ENCODE results near the gene ST3GAL5. TPM values are rescaled to one million over a fixed set of nuclear protein-coding genes. Genes with fewer than 3 reads are reported as not detected.

Gene ST3GAL5
- total and polyA plus RNA-seq, 2 donors (not counting 1 experiment from before 2014, with no cell fraction given): 42.6 to 94.3 TPM

DNA sequence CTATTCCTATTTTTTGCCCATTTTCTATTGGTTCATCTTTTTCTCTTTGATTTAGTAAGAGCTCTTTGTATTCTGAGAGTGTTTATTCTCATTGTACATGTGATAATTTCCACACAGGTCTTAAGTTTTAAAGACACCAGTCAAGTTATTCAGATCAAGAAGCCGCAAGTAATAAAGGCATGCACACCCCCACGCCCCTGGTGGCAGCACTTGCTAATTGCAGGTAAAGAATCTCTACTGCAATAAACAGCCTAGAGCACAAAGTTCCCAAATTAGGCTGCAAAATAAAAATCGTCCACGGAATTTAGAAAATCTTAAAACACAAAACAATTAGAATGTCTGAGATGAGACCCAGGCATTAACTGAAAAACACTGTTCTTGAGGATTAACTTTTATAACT is 45.2 kb downstream of the ST3GAL5 start:
- TF ChIP-seq, protein P1, sequence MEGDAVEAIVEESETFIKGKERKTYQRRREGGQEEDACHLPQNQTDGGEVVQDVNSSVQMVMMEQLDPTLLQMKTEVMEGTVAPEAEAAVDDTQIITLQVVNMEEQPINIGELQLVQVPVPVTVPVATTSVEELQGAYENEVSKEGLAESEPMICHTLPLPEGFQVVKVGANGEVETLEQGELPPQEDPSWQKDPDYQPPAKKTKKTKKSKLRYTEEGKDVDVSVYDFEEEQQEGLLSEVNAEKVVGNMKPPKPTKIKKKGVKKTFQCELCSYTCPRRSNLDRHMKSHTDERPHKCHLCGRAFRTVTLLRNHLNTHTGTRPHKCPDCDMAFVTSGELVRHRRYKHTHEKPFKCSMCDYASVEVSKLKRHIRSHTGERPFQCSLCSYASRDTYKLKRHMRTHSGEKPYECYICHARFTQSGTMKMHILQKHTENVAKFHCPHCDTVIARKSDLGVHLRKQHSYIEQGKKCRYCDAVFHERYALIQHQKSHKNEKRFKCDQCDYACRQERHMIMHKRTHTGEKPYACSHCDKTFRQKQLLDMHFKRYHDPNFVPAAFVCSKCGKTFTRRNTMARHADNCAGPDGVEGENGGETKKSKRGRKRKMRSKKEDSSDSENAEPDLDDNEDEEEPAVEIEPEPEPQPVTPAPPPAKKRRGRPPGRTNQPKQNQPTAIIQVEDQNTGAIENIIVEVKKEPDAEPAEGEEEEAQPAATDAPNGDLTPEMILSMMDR (IDR thresholded peaks at IDR 0.05): peak; percentile 35
- TF ChIP-seq EZH2 (IDR thresholded peaks at IDR 0.05; ENCODE audit: borderline replicate concordance, insufficient read depth, low read depth, low read length, poor library complexity, severe bottlenecking): no peak
- CTCF ChIA-PET: no interaction called here
- DNase-seq (no peak), ATAC-seq (ENCODE audit: low read depth) (no peak)
- Mint-ChIP-seq H3K27ac (no peak overlapping the region), H3K4me1 (peaks cover 34% of the 10 kb centered on the region), H3K9me3 (ENCODE audit: insufficient read depth) (no peaks in the 10 kb centered on the region), H3K4me3 (no peak overlapping the region), H3K27me3 (no peaks in the 10 kb centered on the region)
- Histone ChIP-seq H3K36me3 (replicated peaks in 1 of 2; ENCODE audit: control extremely low read depth in 1 of 2, control insufficient read depth in 1 of 2, extremely low read depth in 1 of 2, insufficient read depth in 2 of 2, low read length in 1 of 2) (peaks cover 2 to 63% of the 10 kb centered on the region in 2 experiments), H3K4me3 (ENCODE audit: control extremely low read depth in 1 of 5, extremely low read depth in 1 of 5, insufficient read depth in 1 of 5, low read depth in 2 of 5, low read length in 4 of 5) (no peak overlapping the region), H3K27ac (ENCODE audit: low read length in 2 of 2) (no peak overlapping the region), H3K9me3 (ENCODE audit: control extremely low read depth in 1 of 3, control insufficient read depth in 2 of 3, insufficient read depth in 1 of 3, low read length in 2 of 3) (peaks cover 0 to 3% (median 3%) of the 10 kb centered on the region in 3 donors), H3K79me2 (ENCODE audit: control insufficient read depth, insufficient read depth, low read length) (peaks cover 38% of the 10 kb centered on the region), H3K27me3 (replicated peaks in 1 of 4; ENCODE audit: control extremely low read depth in 1 of 4, control insufficient read depth in 3 of 4, insufficient read depth in 4 of 4, low read length in 3 of 4) (no peaks in the 10 kb centered on the region), H3K4me1 (ENCODE audit: control insufficient read depth in 2 of 2, insufficient read depth in 2 of 2, low read length in 2 of 2) (peaks cover 3 to 17% of the 10 kb centered on the region in 2 donors), H3K4me2 (replicated peaks; ENCODE audit: low read depth, low read length, poor library complexity, severe bottlenecking) (no peak overlapping the region), H2AFZ (ENCODE audit: insufficient read depth, low read depth, low read length, poor library complexity, severe bottlenecking) (no peak overlapping the region), H4K20me1 (ENCODE audit: control insufficient read depth, insufficient read depth, low read length, poor library complexity, severe bottlenecking) (no peaks in the 10 kb centered on the region), H3K9ac (ENCODE audit: low read length) (no peak overlapping the region)
- intact Hi-C loops (cut with micrococcal nuclease): no loop called here
- POLR2A ChIA-PET: no interaction called here
- WGBS (ENCODE audit: insufficient coverage): no CpG with 5 or more reads among the region's 4 CpGs

DNA sequence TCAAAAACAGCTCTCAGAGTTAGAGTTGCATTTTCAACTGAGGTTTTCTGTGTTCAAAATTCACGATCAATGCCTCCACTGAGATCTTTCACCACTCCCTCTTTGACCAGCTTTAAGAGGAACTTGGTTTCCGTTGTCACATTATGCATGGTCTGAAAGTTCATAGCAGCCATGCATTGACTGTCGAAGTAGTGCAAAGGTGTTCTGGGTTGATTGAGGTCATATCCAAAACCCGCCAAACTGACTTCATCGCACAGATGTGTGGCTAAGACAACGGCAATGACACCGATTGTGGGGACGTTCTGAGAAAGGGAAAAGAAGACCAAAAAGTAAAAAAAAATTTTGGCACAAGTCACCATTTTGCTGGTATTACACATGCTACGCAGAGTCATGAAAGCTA is 48.7 kb downstream of the ST3GAL5 start:
- POLR2A ChIA-PET: no interaction called here
- intact Hi-C loops (cut with micrococcal nuclease): no loop called here
- DNase-seq (peak; percentile 36), ATAC-seq (ENCODE audit: low read depth) (peak; percentile 21)
- TF ChIP-seq EZH2 (IDR thresholded peaks at IDR 0.05; ENCODE audit: borderline replicate concordance, insufficient read depth, low read depth, low read length, poor library complexity, severe bottlenecking): no peak
- TF ChIP-seq, protein P1 (IDR thresholded peaks at IDR 0.05): no peak
- no peaks in the 10 kb centered on the region for H4K20me1 ChIP-seq (ENCODE audit: control insufficient read depth, insufficient read depth, low read length, poor library complexity, severe bottlenecking)
- H3K27me3 Mint-ChIP-seq: no peaks in the 10 kb centered on the region
- CTCF ChIA-PET: interaction anchor here (0.9 to 3.1 kb wide), 5 partner anchors 11 to 239 kb away, joined by 3 to 17 read pairs (median 3); no protein-coding TSS in a partner anchor
- H3K4me2 ChIP-seq (replicated peaks; ENCODE audit: low read depth, low read length, poor library complexity, severe bottlenecking): no peak overlapping the region
- no peak overlapping the region for H3K4me3 ChIP-seq (ENCODE audit: control extremely low read depth in 1 of 5, extremely low read depth in 1 of 5, insufficient read depth in 1 of 5, low read depth in 2 of 5, low read length in 4 of 5)
- H3K4me1 Mint-ChIP-seq: peaks cover 28% of the 10 kb centered on the region
- peaks cover 2 to 40% of the 10 kb centered on the region in 2 experiments for H3K36me3 ChIP-seq (replicated peaks in 1 of 2; ENCODE audit: control extremely low read depth in 1 of 2, control insufficient read depth in 1 of 2, extremely low read depth in 1 of 2, insufficient read depth in 2 of 2, low read length in 1 of 2)
- 86% methylated on average over 8 of the region's 9 CpGs for WGBS (ENCODE audit: insufficient coverage)
- peak overlapping the region; percentile 49 for H3K4me3 Mint-ChIP-seq
- H3K9me3 ChIP-seq (ENCODE audit: control extremely low read depth in 1 of 3, control insufficient read depth in 2 of 3, insufficient read depth in 1 of 3, low read length in 2 of 3): peaks cover 0 to 5% (median 3%) of the 10 kb centered on the region in 3 donors
- peaks cover 3 to 10% of the 10 kb centered on the region in 2 donors for H3K4me1 ChIP-seq (ENCODE audit: control insufficient read depth in 2 of 2, insufficient read depth in 2 of 2, low read length in 2 of 2)
- H3K27ac ChIP-seq (ENCODE audit: low read length in 2 of 2): peak overlapping the region in 1 of 2 donors; percentile 13
- H3K27ac Mint-ChIP-seq: peak overlapping the region; percentile 90
- no peak overlapping the region for H2AFZ ChIP-seq (ENCODE audit: insufficient read depth, low read depth, low read length, poor library complexity, severe bottlenecking)
- H3K9ac ChIP-seq (ENCODE audit: low read length): no peak overlapping the region
- no peaks in the 10 kb centered on the region for H3K27me3 ChIP-seq (replicated peaks in 1 of 4; ENCODE audit: control extremely low read depth in 1 of 4, control insufficient read depth in 3 of 4, insufficient read depth in 4 of 4, low read length in 3 of 4)
- no peaks in the 10 kb centered on the region for H3K9me3 Mint-ChIP-seq (ENCODE audit: insufficient read depth)
- peaks cover 13% of the 10 kb centered on the region for H3K79me2 ChIP-seq (ENCODE audit: control insufficient read depth, insufficient read depth, low read length)

Data from B cell (primary cell).